HG02642 (cell line): ENCODE data around the gene EXOSC7.
"Not testable (repeated sequence)": the region's sequence is repeated elsewhere in the genome, so short reads cannot be mapped to it uniquely, and the experiment has no call there.

Experiments used
- ATAC-seq: cut with Tn5 transposase; IDR thresholded peaks from one replicate; pipeline ENCODE4 v1.9.1; 2021; ENCODE audit warnings: mild to moderate bottlenecking; ENCODE audit not compliant: unreplicated experiment, poor library complexity

Gene EXOSC7

GRCh38 chr3:44961888-44962287, 14.2 kb upstream of the EXOSC7 start:
- ATAC-seq = no peak

GRCh38 chr3:44962621-44963393, 13.2 kb upstream of the EXOSC7 start:
- no peak for ATAC-seq

DNA sequence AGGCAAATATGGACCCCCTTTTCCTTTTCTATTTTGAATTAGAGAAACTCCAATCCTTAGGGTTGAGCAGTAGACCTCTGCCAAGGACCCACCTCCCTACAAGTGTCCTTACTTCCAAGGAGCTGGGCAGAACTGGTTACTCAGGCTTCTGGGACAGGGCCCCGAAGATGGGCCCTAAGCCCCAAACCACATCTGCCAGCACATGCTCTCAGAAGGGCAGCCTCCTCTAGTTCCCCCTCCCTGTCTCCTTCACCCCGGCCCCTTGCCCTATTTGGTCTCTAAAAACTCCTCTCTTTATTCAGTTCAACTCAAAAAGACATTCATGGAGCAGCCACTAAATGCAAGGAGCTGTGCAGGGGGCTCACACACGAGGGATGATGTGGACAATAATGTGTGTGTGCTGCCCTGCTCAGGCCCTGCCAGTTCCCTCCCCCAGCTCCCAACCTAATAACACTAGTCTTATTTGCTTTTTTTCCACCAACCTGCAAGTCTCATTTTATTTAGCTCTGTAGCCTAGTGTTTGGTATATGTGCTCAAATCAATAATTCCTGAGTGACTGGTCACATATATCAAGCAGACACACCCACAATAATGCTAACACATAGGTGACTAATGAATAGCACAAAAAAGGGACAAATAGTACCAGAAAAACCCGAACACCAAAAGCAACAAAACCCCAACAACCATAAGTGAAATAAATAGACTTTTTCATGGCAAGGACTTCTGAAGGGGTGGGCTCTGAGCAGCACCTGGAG, 12.3 kb upstream of the EXOSC7 start:
- no peak for ATAC-seq

GRCh38 chr3:44965165-44965564, 10.9 kb upstream of the EXOSC7 start:
- no peak for ATAC-seq

DNA sequence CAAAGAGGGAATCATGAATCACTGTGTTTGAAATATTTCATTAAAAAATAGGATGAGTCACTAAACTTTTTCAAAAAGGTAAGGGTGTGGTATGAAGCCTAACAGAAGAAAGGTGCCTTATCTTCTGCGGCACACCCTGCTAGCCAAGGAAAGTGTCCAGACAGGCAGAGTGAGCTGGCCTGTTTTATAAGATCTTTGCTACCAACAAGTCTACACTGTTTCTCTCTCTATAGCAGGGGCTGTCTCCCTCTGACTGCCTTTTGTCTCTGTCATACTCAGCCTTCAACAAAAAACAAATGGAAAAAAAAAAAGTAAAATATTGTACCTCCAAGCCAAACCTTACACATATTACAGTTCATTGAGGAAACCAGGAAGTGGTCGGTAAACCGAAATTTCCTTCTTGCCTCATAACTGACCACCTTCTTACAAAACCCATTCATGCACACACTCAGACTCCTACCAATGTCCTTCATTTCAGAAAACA, 9.2 kb upstream of the EXOSC7 start:
- no peak for ATAC-seq

DNA sequence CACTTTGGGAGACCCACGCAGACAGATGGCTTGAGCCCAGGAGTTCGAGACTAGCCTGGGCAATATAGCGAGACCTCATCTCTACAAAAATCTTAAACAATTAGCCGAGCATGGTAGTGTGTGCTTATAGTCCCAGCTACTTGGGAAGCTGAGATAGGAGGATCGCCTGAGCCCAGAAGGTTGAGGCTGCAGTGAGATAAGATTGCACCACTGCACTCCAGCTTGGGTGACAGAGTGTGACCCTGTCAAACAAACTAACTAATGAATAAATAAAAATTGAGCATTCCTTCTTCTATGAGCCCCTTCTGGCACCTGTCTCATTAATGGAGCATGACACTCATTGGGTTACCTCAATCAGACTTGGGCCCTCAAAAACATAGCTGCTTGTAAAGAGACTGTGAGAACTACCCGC, 7.6 kb upstream of the EXOSC7 start:
- ATAC-seq = no peak

DNA sequence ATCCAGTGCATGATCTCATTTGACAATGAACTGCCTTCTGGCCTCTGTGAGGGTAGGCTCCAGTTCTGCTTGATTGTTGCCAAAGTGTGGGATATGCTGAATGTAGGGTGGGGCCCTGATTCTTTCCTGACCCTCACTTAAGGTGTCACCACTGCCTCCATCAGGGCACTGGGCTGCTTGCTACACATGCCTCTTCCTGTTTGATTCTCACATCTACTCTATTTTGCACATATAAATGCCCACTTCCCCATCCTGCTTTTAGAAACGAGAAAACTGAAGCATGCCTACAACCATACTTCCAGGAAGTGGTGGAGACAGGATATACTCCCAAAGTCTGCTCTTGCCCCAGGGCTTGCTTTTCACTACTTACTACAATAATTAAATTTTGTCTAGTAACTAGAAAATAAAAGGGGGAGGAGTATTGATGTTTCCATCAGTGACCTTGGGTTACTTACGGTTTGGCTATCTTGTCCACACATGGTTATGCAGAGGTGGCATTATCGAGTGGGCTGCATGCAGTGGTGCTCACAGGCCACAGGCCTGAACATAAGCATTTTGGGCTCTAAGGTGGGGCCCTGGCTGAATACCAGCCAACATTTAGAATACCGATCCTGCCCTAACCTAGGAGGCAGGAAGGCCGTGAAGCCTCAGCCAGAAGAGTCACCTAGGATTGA, 6.8 kb upstream of the EXOSC7 start:
- no peak for ATAC-seq

- ATAC-seq = no peak
Observed at GRCh38 chr3:44969828-44970179, 6.2 kb upstream of the EXOSC7 start.

DNA sequence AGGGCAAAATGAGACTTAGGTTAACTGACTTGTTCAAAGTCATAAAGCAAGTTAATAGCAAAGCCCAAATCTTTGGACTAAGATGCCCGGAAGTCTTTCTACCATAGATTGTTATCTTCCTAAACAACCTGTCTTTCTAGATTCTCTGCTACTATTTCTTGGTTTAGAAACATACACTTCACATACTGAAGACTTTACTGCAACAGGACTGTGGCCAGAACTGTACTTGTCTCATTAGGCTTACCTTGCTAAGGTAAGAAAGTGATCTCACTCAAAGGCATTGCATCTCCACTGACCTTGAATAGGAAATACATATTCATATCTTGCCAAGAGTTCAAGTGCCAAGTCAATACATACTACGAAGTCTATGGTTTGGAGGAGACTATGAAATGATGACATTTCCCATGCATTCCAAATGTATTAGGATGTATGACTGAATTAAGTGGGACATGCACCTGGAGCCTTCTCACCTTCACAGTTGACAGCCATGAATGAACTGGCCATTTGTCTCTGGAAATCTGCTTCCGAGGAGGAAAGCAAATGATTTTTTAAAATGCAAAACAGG, 5.0 kb upstream of the EXOSC7 start:
- ATAC-seq = no peak

GRCh38 chr3:44974416-44974815, 1.6 kb upstream of the EXOSC7 start:
- ATAC-seq = no peak

- no peak for ATAC-seq
Observed at GRCh38 chr3:44981220-44981619, 5.2 kb downstream of the EXOSC7 start.

- ATAC-seq = no peak
Observed at GRCh38 chr3:44981751-44982150, 5.7 kb downstream of the EXOSC7 start.

DNA sequence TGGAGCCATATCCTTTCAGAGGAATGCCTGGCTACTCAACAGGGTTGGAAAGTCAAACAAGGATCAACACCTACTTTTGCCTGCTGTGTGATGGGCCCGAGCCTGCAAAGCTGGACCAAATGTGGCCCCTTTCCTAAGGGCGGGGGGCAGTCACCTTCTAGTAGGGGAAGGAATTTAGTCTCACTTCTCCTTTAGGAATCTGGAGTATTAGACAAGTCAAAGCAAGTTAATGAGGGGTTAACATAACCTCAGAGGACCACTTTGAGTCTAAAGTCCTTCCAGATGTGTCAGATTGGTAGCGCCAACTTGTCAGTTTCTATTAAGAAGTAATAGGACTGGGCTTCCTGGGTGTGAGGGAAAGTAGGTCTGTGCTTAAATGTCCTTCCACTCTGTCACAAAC, 6.8 kb downstream of the EXOSC7 start:
- ATAC-seq = no peak

DNA sequence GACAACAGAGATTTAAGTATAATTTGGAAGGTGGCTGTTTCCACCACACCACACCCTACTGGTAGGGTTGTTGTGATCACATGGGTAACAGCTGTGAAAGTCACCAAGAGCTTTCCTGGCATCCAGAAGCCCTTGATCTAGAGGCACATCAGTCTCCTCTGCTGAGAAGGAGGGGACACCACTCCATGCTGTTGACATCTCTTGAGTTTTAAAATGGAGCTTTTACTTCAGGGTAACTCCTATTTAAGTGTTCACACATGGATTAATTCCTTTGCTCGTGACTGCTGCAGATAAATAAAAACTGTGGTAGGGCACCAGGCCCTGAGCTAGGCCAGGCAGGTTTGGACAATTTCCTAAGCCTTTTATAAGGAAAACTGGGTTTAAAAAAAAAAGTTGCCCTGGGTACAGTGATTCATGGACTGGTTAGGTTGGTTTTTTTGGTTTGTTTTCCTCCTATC, 7.5 kb downstream of the EXOSC7 start:
- no peak for ATAC-seq

- ATAC-seq = no peak
Observed at GRCh38 chr3:44984335-44984734, 8.3 kb downstream of the EXOSC7 start.

DNA sequence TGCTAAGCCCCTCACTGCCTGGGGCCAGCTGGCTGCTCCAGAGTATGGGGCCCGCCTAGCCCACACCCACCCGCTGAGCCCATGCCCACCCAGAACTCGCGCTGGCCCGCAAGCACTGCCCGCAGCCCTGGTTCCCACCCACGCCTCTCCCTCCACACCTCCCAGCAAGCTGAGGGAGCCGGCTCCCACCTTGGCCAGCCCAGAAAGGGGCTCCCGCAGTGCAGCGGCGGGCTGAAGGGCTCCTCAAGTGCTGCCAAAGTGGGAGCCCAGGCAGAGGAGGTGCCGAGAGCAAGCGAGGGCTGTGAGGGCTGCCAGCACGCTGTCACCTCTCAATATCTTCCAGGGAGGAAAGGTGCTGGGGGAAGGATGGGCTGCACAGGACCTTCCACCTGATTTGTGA, 10.3 kb downstream of the EXOSC7 start:
- ATAC-seq = not testable (repeated sequence)

GRCh38 chr3:44987332-44987731, 11.3 kb downstream of the EXOSC7 start:
- ATAC-seq = no peak

- no peak for ATAC-seq
Observed at GRCh38 chr3:44988073-44988472, 12.0 kb downstream of the EXOSC7 start.

DNA sequence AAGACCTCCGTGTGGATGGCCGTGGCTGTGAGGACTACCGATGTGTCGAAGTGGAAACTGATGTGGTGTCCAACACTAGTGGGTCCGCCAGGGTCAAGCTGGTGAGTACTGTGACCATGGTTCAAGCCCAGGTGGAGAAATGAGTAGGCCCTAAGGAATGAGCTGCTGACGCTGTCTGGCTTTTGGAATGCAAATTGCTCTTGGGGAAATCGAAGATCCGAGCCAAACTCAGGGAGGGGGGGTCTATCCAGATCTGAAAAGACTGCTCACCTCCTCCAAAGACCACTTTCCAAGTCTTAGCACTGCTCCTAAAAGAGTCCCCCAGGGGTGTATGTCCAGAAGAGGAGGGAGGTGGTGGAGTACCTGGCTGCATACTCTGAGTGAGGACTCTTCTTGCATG, 13.1 kb downstream of the EXOSC7 start:
- no peak for ATAC-seq

- no peak for ATAC-seq
Observed at GRCh38 chr3:44989636-44990373, 13.8 kb downstream of the EXOSC7 start.
